ENCODE data around the gene TCAF1.
"Not testable (repeated sequence)": the region's sequence is repeated elsewhere in the genome, so short reads cannot be mapped to it uniquely, and the experiment has no call there.

TCAF1 gene

GRCh38 chr7:143877098-143877497, 24.9 kb downstream of the TCAF1 start:
- TF ChIP-seq GABPA (IDR thresholded peaks at IDR 0.05; ENCODE audit: low read depth) = no peak
- no peak for TF ChIP-seq CTCF (IDR thresholded peaks at IDR 0.05; ENCODE audit: insufficient read depth, low read length)
- no peak for TF ChIP-seq SPI1 (IDR thresholded peaks at IDR 0.05; ENCODE audit: borderline replicate concordance, low read depth)
- DNase-seq (ENCODE audit: low read depth in 1 of 2, low spot score in 1 of 2) = no peak
- no peak overlapping the region for H3K4me3 ChIP-seq (replicated peaks; ENCODE audit: insufficient read depth, low read length)
- no peak overlapping the region for H3K27ac ChIP-seq (replicated peaks)
- H3K27me3 ChIP-seq (ENCODE audit: insufficient read depth, poor library complexity, severe bottlenecking) = no peaks in the 10 kb centered on the region

GRCh38 chr7:143876218-143876617, 25.8 kb downstream of the TCAF1 start:
- Histone ChIP-seq H3K4me3 (replicated peaks; ENCODE audit: insufficient read depth, low read length) (no peak overlapping the region), H3K27ac (replicated peaks) (no peak overlapping the region), H3K27me3 (ENCODE audit: insufficient read depth, poor library complexity, severe bottlenecking) (no peaks in the 10 kb centered on the region)
- TF ChIP-seq REST (IDR thresholded peaks at IDR 0.05; ENCODE audit: insufficient replicate concordance, low read depth) = no peak
- no peak for DNase-seq (ENCODE audit: low read depth in 1 of 2, low spot score in 1 of 2)

- not testable (repeated sequence) for H3K27ac ChIP-seq (replicated peaks); H3K4me3 ChIP-seq (replicated peaks; ENCODE audit: insufficient read depth, low read length); H3K27me3 ChIP-seq (ENCODE audit: insufficient read depth, poor library complexity, severe bottlenecking); DNase-seq (ENCODE audit: low read depth in 1 of 2, low spot score in 1 of 2)
Measured at GRCh38 chr7:143873242-143873641, 28.7 kb downstream of the TCAF1 start.

- H3K27me3 ChIP-seq (ENCODE audit: insufficient read depth, poor library complexity, severe bottlenecking); DNase-seq (ENCODE audit: low read depth in 1 of 2, low spot score in 1 of 2); H3K4me3 ChIP-seq (replicated peaks; ENCODE audit: insufficient read depth, low read length); H3K27ac ChIP-seq (replicated peaks): not testable (repeated sequence)
Measured at GRCh38 chr7:143871534-143871933, 30.4 kb downstream of the TCAF1 start.

GRCh38 chr7:143857994-143858393, 44.0 kb downstream of the TCAF1 start:
- not testable (repeated sequence) for H3K27ac ChIP-seq (replicated peaks); H3K27me3 ChIP-seq (ENCODE audit: insufficient read depth, poor library complexity, severe bottlenecking); DNase-seq (ENCODE audit: low read depth in 1 of 2, low spot score in 1 of 2); H3K4me3 ChIP-seq (replicated peaks; ENCODE audit: insufficient read depth, low read length)

GRCh38 chr7:143855443-143855842, 46.5 kb downstream of the TCAF1 start:
- not testable (repeated sequence) for H3K4me3 ChIP-seq (replicated peaks; ENCODE audit: insufficient read depth, low read length); DNase-seq (ENCODE audit: low read depth in 1 of 2, low spot score in 1 of 2); H3K27ac ChIP-seq (replicated peaks); H3K27me3 ChIP-seq (ENCODE audit: insufficient read depth, poor library complexity, severe bottlenecking)

- H3K27me3 ChIP-seq (ENCODE audit: insufficient read depth, poor library complexity, severe bottlenecking) = peaks cover 2% of the 10 kb centered on the region
- no peak for DNase-seq (ENCODE audit: low read depth in 1 of 2, low spot score in 1 of 2)
- H3K27ac ChIP-seq (replicated peaks) = no peak overlapping the region
- no peak overlapping the region for H3K4me3 ChIP-seq (replicated peaks; ENCODE audit: insufficient read depth, low read length)
- TF ChIP-seq REST (IDR thresholded peaks at IDR 0.05; ENCODE audit: insufficient replicate concordance, low read depth) (no peak), GABPA (IDR thresholded peaks at IDR 0.05; ENCODE audit: low read depth) (no peak), CTCF (IDR thresholded peaks at IDR 0.05; ENCODE audit: insufficient read depth, low read length) (no peak), SPI1 (IDR thresholded peaks at IDR 0.05; ENCODE audit: borderline replicate concordance, low read depth) (no peak), POLR2AphosphoS5 (IDR thresholded peaks at IDR 0.05; ENCODE audit: low read depth) (no peak)
Measured at GRCh38 chr7:143850682-143851081, 51.3 kb downstream of the TCAF1 start.
